DMS 273 (cell line): ENCODE measurements around the gene FOXI2.

Experiments
- DNase-seq: peaks from one replicate; lab custom pipeline; 2025; ENCODE audit not compliant: unreplicated experiment; lab: John Stamatoyannopoulos, UW

Gene FOXI2

DNA sequence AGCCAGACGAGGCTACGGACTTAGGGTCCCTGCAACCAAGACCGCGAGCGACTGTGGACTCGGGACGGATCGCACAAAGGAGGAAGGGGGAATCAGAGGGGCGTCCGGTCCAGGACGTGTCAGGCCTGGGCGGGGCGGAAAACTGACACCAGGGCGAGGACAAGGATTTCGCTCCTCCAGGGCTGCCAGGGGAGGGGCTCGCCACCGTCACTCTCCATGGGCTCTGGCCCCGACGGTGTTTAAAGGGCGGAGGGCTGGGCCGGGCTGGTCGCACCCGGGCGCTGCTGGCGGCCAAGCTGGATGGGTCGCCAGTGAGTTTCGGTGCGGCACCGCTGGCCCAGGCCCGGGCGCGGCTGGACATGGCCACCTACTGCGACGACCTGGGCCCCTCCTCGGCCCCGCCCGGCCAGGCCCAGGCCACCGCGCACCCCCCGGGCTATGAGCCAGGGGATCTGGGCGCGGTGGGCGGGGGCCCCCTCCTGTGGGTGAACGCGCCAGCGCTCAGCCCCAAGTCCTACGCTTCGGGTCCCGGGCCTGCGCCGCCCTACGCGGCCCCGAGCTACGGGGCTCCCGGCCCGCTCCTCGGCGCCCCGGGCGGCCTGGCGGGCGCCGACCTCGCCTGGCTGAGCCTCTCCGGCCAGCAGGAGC, at the start of gene FOXI2:
Gene FOXI2, plus strand, starts transcription at position 271 of the 648 bp plus-strand sequence. Its CDS starts 89 bp downstream, at position 360.
- DNase-seq = no peak

DNA sequence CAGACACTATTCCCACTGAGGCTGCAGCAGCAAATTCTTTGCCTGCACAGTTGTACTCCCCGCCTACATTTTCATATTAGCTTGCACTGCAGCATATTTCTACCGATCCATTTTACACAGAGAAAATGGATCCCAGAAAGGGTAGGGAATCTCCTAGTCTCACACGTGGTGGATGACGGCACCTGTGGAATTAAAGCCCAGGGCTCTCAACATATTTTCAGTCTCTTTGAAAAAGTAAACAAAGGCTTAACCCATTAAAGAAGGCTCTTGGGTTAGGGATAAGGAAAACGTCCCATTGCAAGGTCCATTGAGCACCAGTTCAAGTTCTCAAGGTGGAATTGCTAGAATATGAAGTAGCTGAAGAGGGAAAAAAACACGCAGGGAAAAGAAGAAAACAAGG, 49.4 kb upstream of the FOXI2 start:
- DNase-seq = no peak

DNA sequence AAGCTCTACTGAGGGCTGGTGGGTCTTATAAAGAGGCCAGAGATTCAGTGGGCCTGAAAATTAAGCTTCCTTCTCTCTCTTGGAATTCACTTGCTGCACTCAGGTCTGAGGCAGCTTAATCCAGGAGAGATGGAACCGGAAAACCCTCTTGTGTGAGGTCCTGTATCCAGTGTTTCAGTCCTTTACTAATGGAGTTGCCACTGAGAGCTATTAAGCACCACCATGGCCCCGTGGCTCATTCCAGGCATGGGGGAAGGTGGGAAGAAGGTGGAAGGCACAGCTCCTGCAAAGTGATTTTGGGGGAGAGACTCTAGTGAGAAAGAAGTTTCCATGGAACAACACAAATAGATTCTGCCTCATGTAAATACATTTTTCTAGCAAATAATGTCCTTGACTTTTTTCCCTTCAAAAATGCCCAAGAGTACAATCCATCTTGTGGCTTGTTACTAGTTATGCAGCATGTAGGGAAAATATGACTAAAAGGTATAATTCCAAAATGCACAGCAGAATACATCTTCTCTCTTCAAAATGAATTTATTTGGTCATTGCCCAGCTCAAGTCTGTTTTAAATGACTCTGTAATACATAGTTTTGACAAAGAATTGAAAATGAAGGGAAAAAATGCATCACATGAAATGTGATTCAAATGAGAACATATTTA, 46.7 kb upstream of the FOXI2 start:
- DNase-seq = no peak

DNA sequence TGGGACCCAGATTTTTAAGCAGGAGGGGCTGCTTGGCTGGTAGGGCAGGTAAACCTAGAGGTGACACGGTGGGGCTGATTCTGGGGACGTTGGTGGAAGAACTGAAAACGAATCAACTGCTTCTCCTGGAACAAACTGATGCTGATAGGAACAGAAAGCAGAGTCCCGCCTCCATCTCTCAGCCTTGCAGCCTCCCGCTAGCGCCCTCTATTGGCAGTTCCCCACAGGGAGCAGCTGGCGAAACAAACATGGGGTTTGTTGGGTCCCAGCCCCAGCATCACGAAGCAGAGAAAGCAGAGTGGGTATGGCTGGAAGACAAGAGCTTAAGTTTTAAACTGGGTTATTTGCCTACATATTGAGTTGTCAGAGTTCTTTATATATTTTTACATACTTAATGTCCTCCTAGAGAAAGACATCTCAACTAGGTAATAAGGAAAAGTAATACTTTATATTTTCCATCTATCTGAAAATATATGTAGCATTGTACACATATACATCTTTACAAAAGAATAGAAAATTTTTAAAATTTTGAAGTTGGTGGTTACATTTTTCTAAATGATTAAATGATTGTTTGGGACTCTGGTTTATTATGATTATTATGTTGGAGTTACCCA, 42.3 kb upstream of the FOXI2 start:
- DNase-seq = peak; percentile 76

DNA sequence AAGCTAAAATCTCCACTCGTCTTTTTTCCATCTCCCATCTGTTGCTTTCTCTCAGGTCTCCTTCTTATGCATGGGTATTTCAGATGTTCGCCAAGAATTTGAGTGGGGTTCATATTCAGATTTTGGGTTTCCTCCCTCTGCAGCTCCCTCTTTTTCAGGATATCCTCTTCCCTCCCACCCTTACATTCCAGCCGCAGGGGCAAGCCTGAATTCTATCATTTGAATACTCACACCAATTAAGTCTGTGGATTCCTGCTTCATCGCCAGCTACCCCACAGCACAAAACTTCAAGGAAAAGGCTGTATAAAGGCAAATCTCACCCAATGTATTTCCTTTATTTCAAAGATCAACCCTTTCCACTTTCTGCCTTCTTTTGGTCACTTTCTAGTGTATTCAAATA, 41.6 kb upstream of the FOXI2 start:
- no peak for DNase-seq

DNA sequence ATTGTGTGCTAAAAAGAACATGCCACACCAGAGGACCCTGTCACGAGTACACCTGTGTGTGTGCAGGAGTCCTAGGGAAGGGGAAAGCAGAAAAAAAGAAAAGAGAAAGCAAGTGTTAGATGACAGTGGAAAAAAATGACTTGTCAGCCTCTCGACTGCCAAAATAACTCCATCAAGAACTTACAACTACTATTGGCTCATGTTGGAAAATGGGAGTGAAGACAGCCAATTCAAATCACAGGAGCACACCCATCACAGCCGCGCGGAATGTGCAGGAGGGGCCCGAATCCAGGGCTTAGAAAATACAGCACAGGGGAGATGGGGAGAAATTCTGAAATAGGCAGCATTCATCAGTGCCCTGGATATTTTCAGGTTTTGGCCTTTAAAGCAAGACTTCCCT, 38.1 kb upstream of the FOXI2 start:
- DNase-seq = no peak

DNA sequence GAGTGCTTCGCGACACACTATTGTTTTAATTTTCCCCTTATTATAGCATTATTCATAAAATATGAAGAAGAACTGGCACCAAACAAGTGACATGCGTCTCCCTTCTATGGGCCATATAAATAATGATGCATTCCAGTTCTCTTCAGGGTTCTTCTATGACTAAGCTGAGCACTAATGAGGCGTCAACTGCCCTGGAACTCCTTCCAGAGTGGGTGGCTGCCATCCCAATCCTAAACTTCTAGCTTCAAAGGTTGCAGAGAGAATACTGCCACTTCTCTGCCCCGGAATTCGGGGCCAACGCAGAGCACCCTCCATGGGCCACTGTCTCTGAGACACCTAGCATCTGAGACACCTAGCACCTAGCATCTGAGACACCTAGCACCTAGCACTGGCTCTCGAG, 37.7 kb upstream of the FOXI2 start:
- DNase-seq = no peak

DNA sequence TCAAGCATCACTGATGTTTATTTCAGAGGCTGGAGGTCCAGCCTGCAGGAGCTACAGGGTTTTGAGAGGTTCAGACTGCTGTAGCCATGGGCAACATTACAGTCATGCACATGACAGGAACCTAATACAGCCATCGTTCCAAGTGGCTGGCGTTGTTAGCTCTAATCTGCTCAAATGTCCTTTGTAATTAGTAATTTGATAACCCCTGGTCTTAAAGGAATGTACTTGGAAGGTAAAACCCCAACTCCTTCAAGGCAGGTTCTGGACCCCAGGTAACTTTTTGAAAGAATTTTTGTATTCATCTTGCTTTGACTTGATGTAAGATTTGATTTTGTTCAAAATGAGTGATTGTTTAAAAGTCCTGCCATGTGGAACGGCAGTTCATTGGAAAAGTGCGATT, 34.7 kb upstream of the FOXI2 start:
- DNase-seq = no peak

DNA sequence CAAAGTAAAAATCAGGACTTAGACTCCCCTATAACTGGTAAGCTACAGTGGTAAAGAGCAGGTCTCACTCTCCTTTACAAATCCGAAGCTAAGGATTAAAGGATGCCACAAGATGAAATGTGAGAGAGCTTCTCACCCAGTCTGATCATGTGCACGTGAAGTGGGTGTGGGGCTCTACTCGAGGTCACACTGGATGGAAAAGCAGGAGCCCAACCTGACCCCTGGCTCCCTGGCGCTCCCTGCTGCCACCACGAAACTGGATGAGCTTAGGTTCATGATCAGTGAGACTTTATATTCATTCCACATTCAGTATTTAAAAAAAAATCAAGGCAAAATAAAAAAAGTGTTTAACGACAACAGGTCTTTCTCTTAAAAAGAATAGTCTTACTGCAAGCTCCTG, 21.7 kb upstream of the FOXI2 start:
- DNase-seq = no peak

DNA sequence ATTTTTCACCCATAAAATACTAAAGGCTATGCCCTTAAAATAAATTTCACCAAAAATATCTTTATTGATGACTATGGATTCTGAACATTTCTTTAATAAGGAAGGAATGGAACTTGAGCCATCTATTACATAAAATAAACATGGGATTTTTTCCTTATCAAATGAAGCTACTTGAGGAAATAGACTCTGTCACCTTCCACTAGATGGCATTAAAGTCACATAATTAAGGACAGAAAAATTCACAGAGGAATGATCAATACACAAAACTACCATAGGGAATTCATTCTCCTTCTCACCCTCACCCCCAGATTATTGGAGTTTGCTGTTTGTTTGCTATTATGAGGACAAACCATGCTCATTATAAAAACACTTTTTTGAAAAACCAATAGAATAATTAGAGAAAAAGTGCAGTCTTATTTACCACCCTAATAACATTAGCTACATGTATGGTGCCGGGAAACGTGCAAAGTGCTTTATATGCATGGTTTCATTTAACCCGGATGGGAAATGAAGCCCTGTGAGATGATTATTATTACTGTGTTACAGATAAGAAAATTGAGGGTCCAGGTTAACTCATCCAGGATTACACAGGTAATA, 21.1 kb upstream of the FOXI2 start:
- DNase-seq = peak; percentile 60

DNA sequence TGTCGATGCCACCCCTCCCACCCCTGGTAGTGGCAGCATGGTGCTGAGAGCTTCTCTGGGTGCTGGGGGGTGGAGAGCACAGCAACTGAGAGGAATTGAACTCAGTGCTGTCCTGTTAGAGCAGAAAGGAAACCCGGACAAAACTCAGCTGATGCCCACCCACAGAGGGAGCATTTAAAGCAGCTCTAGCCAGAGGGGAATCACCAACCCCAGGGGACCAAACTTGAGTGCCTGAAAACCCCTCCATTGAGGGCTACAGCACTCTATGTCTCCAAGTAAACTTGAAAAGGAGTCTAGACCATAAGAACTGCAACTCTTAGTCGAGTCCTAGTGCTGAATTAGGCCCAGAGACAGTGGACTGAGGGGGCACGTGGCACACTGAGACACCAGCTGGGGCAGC, 16.8 kb upstream of the FOXI2 start:
- no peak for DNase-seq

DNA sequence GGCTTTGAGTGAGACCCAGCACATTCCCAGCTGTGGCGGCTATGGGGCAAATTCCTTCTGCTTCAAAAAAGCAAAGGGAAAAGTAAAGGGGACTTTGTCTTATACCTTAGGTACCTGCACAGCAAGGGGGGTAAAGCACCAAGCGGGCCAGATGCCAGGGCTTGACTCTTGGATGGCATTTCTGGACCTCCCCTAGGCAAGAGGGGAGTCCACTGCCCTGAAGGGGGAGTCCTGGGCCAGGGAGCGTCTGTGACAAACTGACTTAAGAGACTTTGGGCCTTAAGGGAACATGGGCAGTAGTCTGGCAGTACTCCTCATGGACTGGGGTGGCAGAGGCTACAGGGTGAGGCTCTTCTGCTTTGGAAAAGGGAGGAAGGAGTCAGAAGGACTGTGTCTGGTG, 16.1 kb upstream of the FOXI2 start:
- DNase-seq = no peak

DNA sequence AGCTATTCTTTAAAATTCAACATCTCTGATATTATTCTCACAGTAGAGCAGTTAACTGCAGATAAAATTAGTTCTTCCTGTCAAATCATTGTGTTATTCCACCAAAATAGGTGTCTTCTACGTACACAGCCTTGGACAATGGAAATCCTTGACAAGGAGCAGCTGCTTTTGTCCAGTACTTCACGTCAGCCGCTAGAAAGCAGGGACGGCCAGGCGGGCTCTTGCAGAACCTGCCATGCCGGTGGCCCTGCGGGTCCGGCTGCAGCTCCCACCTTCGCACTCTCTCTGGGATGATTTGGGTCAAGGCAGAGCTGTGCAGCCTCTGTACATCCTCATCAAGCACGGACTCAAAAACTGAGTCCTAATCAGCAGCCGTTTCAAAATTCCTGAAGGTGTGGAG, 2.2 kb upstream of the FOXI2 start:
- no peak for DNase-seq

DNA sequence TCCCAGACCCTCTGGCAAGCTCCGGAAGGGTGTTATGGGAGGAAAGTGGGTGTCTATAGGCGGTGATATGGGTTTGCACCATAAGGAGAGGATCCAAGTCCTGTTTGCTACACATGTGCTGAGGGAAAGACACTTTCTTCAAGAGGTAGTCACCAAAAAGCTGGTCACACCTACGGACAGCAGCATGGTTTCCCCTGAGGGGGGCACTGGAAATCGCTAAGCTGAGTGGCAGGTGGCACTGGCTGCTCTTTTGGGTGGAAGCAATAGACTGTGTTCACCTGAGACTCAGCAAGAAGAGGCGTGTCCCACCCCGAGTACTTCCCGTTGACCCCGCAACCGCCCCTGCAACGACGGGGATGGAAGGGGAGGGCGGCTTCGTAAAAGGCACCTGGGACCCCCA, 1.8 kb upstream of the FOXI2 start:
- no peak for DNase-seq

DNA sequence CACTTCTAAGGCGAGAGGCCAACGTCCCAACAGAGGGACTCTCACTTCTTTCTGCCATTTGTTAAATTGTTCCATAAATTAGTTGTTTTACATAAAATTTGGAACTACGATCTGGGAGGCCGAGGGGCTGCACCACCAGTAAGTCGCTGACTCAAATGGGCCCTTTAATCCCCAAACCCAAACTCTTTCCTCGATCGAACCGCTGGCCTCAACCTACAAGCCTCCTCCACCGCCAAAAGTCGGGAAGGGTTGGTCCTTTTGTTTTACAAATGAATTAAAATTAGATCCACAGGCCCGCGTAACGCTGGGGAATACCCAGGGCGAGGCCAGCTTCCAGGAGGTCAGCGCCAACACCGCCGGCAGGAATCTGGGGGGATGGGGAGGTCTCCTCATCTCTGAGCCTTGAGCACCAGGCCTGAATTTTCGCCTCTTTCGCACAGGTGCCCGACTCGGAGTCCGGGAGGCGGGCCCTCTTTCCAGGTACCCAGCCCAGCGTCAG, 1.2 kb upstream of the FOXI2 start:
- no peak for DNase-seq

DNA sequence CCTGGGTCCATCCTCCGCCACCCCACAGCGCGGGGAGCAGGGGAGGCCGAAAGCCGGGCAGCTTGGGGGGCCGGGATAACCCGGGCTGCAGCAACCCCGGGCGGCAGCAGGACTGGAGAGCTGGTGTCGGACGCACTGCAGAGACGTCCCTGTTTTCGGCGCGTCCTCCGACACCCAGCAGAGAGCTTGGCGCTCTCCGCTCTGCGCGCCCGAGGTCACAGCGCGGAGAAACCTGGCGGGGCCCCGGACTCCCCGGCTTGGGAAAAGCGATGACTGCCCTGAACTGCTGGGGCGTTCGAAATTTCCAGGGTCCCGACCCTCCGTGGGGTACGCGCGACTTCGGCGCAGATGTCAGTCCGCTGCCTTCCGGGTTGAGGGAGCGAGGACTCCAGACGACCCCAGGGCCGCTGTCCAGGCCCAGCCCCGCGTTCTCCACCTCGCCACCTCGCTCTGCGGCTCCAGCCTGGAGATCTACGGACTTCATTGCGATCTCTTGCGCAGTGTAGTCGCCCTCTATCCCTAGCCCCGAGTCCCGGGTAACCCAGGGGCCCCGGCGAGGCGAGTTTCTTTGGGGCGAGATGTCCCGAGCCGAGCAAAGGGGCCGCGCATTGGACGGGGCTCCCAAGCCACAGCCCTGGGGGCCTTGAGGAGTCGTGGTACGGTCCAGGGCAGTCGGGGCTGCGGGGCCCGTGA, 617 bp upstream of the FOXI2 start:
- DNase-seq = no peak

DNA sequence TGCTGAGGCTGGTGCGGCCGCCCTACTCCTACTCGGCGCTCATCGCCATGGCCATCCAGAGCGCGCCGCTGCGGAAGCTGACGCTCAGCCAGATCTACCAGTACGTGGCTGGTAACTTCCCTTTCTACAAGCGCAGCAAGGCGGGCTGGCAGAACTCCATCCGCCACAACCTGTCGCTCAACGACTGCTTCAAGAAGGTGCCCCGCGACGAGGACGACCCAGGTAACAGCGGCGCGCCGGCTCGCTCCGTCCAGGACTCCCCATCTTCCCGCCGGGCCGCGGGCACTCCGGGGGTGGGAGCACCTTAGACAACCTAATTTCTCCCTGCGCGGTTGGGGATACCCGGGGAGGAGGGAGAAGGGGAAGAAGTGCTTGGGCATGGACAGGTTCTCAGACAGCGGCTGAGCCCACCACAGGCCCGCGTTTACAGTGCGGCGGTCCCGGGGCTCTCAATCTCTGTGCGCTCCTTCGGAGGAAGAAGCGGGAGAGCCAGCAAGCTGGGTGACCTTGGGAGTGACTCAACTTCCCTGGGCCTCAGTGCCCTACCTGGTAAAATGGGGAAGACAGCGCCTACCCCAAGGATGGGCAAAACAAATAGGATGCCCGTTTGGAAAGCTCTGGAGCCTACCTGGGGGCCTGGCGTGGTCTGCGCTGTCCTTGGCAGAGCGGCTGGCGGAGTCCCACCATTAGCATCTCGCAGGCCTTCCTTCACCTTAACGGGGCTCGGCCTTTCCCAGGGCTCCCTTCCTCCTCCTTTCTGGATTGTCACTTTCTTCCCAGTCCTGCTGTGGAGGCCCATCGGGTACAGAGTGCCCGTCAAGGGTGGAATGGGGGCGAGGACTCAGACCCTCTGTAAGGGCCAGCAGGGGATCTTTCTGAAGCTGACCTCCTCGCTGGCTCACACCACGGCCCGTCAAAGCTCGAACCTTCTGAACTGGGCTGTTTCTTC, 852 bp downstream of the FOXI2 start:
- DNase-seq = no peak

DNA sequence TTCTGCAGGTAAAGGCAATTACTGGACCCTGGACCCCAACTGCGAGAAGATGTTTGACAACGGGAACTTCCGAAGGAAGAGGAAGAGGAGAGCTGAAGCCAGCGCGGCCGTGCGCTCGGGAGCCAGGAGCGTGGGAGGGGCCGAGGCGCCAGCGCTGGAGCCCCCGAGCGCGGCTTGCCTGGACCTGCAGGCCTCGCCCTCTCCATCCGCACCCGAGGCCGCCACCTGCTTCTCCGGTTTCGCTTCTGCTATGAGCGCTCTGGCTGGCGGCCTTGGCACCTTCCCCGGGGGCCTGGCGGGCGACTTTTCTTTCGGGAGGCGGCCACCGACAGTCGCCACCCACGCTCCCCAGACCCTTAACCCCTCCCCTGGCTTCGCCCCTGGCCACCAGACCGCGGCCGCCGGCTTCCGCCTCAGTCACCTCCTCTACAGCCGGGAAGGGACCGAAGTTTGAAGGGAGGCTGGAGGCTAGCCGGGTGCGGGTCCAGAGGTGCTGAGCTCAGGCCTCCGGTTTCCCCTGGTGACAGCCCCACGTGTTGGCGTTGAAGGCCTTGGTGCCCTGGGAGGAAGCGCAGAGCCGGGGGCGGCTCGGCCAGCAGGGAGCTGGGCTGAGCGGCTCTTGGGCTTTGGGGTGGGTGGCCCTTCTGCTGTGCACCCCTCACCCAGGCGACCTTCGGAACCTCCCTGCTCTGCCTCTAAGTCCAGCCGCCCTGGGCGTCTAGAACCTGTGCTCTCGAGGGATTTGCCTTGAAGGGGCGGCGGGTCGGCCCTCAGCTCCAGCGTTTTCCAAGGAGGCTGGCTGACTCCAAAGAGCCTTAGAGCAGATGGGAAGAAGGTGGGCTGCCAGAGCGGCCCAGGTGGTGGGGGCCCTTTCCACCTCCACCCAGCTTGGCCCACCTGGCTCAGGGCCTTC, 1.8 kb downstream of the FOXI2 start:
- peak; percentile 79 for DNase-seq

DNA sequence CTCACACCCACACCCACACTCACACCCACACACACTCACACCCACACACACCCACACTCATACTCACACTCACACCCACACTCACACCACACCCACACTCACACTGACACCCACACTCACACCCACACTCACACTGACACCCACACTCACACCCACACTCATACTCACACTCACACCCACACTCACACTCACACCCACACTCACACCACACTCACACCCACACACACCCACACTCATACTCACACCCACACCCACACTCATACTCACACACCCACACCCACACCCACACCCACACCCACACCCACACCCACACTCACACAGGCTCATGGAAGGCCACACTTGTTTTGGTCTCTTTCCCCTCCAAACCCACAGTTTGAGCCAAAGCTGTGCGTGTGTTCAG, 2.9 kb downstream of the FOXI2 start:
- DNase-seq = no peak
